HepG2 (cell line): Measurements from ENCODE around the gene ASXL1. TPM values are rescaled to one million over a fixed set of nuclear protein-coding genes. Genes with fewer than 3 reads are reported as not detected.

Source experiments
- CENPBD1 ChIP-seq: sonication (generic); formaldehyde crosslinking; IDR thresholded peaks from 2 replicates; pipeline ENCODE4 v1.8.0; 2022; ENCODE audit warnings: missing genetic modification reagents, low read depth, mild to moderate bottlenecking, borderline replicate concordance
- DMAP1 ChIP-seq: IDR thresholded peaks from 2 replicates; pipeline ENCODE4 v1.6.1; 2016
- EEA1 ChIP-seq: sonication (generic); formaldehyde crosslinking; IDR thresholded peaks from 2 replicates; pipeline ENCODE4 v1.5.1; 2020; ENCODE audit warnings: mild to moderate bottlenecking, missing genetic modification reagents, borderline replicate concordance
- HDAC1 ChIP-seq: sonication (generic); formaldehyde crosslinking; IDR thresholded peaks from 2 replicates; pipeline ENCODE4 v1.5.1; 2020; ENCODE audit warnings: mild to moderate bottlenecking, missing genetic modification reagents
- MBNL3 ChIP-seq: fragments of 250-450 bp; sonication (Bioruptor Pico); conservative IDR thresholded peaks from 2 replicates; pipeline ENCODE4 v1.8.0; 2022; ENCODE audit warnings: mild to moderate bottlenecking, inconsistent platforms
- NFIC ChIP-seq: IDR thresholded peaks from 2 replicates; pipeline ENCODE4 v1.6.1; 2012; ENCODE audit warnings: mild to moderate bottlenecking, low read length, inconsistent platforms
- NR2F6 ChIP-seq, 2 experiments: IDR thresholded peaks; 2 replicates each; pipeline ENCODE4 v1.6.1; 2016; ENCODE audit warnings: antibody characterized with exemption in 1 of 2, mild to moderate bottlenecking in 1 of 2
- ONECUT2 ChIP-seq: sonication (generic); formaldehyde crosslinking; IDR thresholded peaks from 2 replicates; pipeline ENCODE4 v1.4.0; 2020; ENCODE audit warnings: missing genetic modification reagents
- TEAD3 ChIP-seq: optimal IDR thresholded peaks from 2 replicates; pipeline ENCODE3; 2016; ENCODE audit warnings: borderline replicate concordance
- TFAP4 ChIP-seq: sonication (generic); IDR thresholded peaks from 2 replicates; pipeline ENCODE4 v1.6.1; 2016; ENCODE audit warnings: low read depth, borderline replicate concordance
- ZNF263 ChIP-seq: sonication (generic); formaldehyde crosslinking; IDR thresholded peaks from 2 replicates; pipeline ENCODE4 v1.4.0; 2020; ENCODE audit warnings: missing genetic modification reagents
- ZNF264 ChIP-seq: sonication (generic); formaldehyde crosslinking; IDR thresholded peaks from 2 replicates; pipeline ENCODE4 v1.4.0; 2020; ENCODE audit warnings: missing genetic modification reagents
- ZNF414 ChIP-seq: sonication (generic); formaldehyde crosslinking; IDR thresholded peaks from 2 replicates; pipeline ENCODE4 v1.5.0; 2020; ENCODE audit warnings: missing genetic modification reagents
- ZNF639 ChIP-seq: conservative IDR thresholded peaks from 2 replicates; pipeline ENCODE4 v1.6.1; 2018; ENCODE audit warnings: missing genetic modification reagents
- ZNF792 ChIP-seq: IDR thresholded peaks from 2 replicates; pipeline ENCODE4 v1.6.1; 2016
- ZNF878 ChIP-seq: sonication (generic); formaldehyde crosslinking; IDR thresholded peaks from 2 replicates; pipeline ENCODE4 v1.8.1; 2023; ENCODE audit warnings: mild to moderate bottlenecking, missing genetic modification reagents, moderate library complexity
- polyA plus RNA-seq, 8 experiments: library from polyadenylated mRNA; depleted of rRNA in 3 of 8; stranded (reverse) in 7 of 8; unstranded in 1 of 8; fragments of >200 nt; fragmentation: Illumina TruSeq in 4 of 8; extraction: Trizol in 4 of 8; gene quantifications; 2 replicates each; pipeline versions ENCODE4 v1.2.1 to v1.2.3, GENCODE V29; 2011 to 2016; ENCODE audit warnings: low read depth in 4 of 8, missing spikeins in 1 of 8, mixed read lengths in 1 of 8; ENCODE audit not compliant: insufficient read depth in 1 of 8
- total RNA-seq, 5 experiments: library from RNA; depleted of rRNA; stranded (reverse); fragments of >200 nt; fragmentation: Illumina TruSeq; extraction: Trizol; gene quantifications; 2 replicates each; pipeline ENCODE4 v1.2.3, GENCODE V29; 2016; ENCODE audit warnings: low read depth in 1 of 5
- TF ChIP-seq, protein P1 (sequence below): sonication (generic); formaldehyde crosslinking; conservative IDR thresholded peaks from 2 replicates; pipeline ENCODE4 v1.4.0; 2020; ENCODE audit warnings: mild to moderate bottlenecking, missing genetic modification reagents, moderate library complexity
- TF ChIP-seq, protein P2 (sequence below): fragments of 450-650 bp; IDR thresholded peaks from 2 replicates; pipeline ENCODE4 v1.6.1; 2016
- TF ChIP-seq, protein P3 (sequence below): sonication (generic); formaldehyde crosslinking; IDR thresholded peaks from 2 replicates; pipeline ENCODE4 v1.4.0; 2020; ENCODE audit warnings: mild to moderate bottlenecking, missing genetic modification reagents

ASXL1 gene
- total and polyA plus RNA-seq, 2 of the 13 experiments (the other 11 are each of a cell fraction or from before 2014, with no cell fraction given) = 62.1 to 74.8 TPM

DNA sequence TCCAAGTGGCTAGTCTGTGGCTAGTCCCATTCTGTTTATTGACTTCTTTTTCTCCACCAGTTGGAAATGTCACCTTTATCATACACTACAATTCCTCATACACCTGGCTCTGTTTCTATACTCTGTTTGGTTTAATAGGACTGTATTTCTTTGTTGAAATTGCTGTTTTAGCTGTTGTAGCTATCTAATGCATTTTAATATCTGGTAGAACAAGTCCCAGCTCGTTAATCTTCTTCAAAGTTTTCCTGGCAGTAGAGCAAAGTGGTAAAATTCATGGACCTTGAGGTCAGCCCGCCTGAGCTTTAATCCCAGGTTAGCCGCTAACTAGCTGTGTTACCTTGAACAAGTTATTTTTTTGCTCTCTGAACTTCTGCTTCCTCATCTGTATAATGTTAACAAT, 9.9 kb upstream of the ASXL1 start (continued):
- TF ChIP-seq ZNF414 (CRISPR knock-in tag) (no peak), ZNF263 (CRISPR knock-in tag) (no peak), NFIC (no peak), ZNF639 (no peak), HDAC1 (no peak), ZNF792 (CRISPR knock-in tag) (peak; percentile 11; the same call in 1 of the 2 replicates), CENPBD1 (CRISPR knock-in tag) (no peak), EEA1 (CRISPR knock-in tag) (no peak), TEAD3 (CRISPR knock-in tag) (no peak), MBNL3 (CRISPR knock-in tag) (no peak), NR2F6 (IDR thresholded peaks at IDR 0.05) (0 out of 2 replicates have a peak, but pooled peaks have one; percentile 33), NR2F6 (CRISPR knock-in tag; IDR thresholded peaks at IDR 0.05) (no peak), DMAP1 (CRISPR knock-in tag) (no peak), TFAP4 (no peak), ONECUT2 (0 out of 2 replicates have a peak, but pooled peaks have one; percentile 14), ZNF878 (CRISPR knock-in tag) (no peak), ZNF264 (CRISPR knock-in tag) (peak; percentile 62; the same call in 1 of the 2 replicates)
- TF ChIP-seq, protein P1, sequence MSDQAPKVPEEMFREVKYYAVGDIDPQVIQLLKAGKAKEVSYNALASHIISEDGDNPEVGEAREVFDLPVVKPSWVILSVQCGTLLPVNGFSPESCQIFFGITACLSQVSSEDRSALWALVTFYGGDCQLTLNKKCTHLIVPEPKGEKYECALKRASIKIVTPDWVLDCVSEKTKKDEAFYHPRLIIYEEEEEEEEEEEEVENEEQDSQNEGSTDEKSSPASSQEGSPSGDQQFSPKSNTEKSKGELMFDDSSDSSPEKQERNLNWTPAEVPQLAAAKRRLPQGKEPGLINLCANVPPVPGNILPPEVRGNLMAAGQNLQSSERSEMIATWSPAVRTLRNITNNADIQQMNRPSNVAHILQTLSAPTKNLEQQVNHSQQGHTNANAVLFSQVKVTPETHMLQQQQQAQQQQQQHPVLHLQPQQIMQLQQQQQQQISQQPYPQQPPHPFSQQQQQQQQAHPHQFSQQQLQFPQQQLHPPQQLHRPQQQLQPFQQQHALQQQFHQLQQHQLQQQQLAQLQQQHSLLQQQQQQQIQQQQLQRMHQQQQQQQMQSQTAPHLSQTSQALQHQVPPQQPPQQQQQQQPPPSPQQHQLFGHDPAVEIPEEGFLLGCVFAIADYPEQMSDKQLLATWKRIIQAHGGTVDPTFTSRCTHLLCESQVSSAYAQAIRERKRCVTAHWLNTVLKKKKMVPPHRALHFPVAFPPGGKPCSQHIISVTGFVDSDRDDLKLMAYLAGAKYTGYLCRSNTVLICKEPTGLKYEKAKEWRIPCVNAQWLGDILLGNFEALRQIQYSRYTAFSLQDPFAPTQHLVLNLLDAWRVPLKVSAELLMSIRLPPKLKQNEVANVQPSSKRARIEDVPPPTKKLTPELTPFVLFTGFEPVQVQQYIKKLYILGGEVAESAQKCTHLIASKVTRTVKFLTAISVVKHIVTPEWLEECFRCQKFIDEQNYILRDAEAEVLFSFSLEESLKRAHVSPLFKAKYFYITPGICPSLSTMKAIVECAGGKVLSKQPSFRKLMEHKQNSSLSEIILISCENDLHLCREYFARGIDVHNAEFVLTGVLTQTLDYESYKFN (CRISPR knock-in tag) = peak; percentile 67
- TF ChIP-seq, protein P2, sequence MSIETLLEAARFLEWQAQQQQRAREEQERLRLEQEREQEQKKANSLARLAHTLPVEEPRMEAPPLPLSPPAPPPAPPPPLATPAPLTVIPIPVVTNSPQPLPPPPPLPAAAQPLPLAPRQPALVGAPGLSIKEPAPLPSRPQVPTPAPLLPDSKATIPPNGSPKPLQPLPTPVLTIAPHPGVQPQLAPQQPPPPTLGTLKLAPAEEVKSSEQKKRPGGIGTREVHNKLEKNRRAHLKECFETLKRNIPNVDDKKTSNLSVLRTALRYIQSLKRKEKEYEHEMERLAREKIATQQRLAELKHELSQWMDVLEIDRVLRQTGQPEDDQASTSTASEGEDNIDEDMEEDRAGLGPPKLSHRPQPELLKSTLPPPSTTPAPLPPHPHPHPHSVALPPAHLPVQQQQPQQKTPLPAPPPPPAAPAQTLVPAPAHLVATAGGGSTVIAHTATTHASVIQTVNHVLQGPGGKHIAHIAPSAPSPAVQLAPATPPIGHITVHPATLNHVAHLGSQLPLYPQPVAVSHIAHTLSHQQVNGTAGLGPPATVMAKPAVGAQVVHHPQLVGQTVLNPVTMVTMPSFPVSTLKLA = no peak
- TF ChIP-seq, protein P3, sequence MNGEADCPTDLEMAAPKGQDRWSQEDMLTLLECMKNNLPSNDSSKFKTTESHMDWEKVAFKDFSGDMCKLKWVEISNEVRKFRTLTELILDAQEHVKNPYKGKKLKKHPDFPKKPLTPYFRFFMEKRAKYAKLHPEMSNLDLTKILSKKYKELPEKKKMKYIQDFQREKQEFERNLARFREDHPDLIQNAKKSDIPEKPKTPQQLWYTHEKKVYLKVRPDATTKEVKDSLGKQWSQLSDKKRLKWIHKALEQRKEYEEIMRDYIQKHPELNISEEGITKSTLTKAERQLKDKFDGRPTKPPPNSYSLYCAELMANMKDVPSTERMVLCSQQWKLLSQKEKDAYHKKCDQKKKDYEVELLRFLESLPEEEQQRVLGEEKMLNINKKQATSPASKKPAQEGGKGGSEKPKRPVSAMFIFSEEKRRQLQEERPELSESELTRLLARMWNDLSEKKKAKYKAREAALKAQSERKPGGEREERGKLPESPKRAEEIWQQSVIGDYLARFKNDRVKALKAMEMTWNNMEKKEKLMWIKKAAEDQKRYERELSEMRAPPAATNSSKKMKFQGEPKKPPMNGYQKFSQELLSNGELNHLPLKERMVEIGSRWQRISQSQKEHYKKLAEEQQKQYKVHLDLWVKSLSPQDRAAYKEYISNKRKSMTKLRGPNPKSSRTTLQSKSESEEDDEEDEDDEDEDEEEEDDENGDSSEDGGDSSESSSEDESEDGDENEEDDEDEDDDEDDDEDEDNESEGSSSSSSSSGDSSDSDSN (CRISPR knock-in tag) = no peak
